Brain microvascular endothelial cell (primary cell): Measurements from ENCODE around the gene GGTLC1.
A peak's percentile ranks its signal among the peaks of the same experiment; 100 is the strongest.

Source experiments
- DNase-seq: peaks from one replicate; pipeline ENCODE4 v3.0.0-alpha.2; 2020
- H3K27ac ChIP-seq: fragments of 250-450 bp; sonication (Bioruptor Pico); 2 replicates; pipeline ENCODE4 v1.5.1; 2020; ENCODE audit warnings: mild to moderate bottlenecking, moderate library complexity
- H3K27me3 ChIP-seq: fragments of 250-450 bp; sonication (Bioruptor Pico); replicated peaks from 2 replicates; pipeline ENCODE4 v1.5.1; 2020; ENCODE audit warnings: mild to moderate bottlenecking
- H3K36me3 ChIP-seq: fragments of 250-450 bp; sonication (Bioruptor Pico); replicated peaks from 2 replicates; pipeline ENCODE4 v1.5.1; 2020; ENCODE audit warnings: mild to moderate bottlenecking
- H3K4me3 ChIP-seq: 2 replicates; pipeline ENCODE4 v1.5.1; 2011; ENCODE audit warnings: low read depth, mild to moderate bottlenecking, control low read depth, low read length, moderate library complexity
- CTCF ChIP-seq: IDR thresholded peaks from 2 replicates; pipeline ENCODE4 v1.5.1; 2011; ENCODE audit warnings: low read depth, mild to moderate bottlenecking, moderate library complexity, low read length, control low read depth, inconsistent platforms; ENCODE audit errors: missing control alignments
- in situ Hi-C: cut with HindIII; loops from 2 replicates; pipeline ENCODE4 v1.10.0; 2017; ENCODE audit warnings: low sequenced_read_pairs, low pct_ligation_motif_present

Gene GGTLC1

DNA sequence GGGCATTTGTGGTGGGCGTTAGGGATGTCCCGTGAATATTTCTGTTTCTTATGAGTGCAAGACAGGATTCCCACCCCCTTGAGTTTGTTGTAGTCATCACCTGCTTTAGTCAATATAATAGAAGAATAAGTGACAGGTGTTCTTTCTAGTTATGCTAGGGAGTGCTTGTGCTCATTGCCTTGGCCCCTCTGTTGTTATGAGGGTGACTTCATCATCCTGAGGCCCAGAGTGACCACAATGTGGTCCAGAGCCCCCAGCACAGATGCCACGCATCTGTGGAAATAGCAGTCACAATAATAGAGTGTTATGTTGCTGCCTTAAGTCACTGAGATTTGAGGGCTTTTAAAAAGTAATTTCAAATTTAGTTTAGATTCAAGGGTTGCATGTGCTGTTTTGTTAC, 42.4 kb downstream of the GGTLC1 start:
- Histone ChIP-seq H3K36me3 (no peaks in the 10 kb centered on the region), H3K27me3 (no peaks in the 10 kb centered on the region), H3K4me3 (no peak overlapping the region), H3K27ac (no peak overlapping the region)
- DNase-seq: no peak
- TF ChIP-seq CTCF: no peak
- in situ Hi-C loops: no loop called here

- Histone ChIP-seq H3K27ac (no peak overlapping the region), H3K4me3 (no peak overlapping the region), H3K36me3 (no peaks in the 10 kb centered on the region), H3K27me3 (no peaks in the 10 kb centered on the region)
- no peak for TF ChIP-seq CTCF
- DNase-seq: no peak
- in situ Hi-C loops: no loop called here
These were observed 45.3 kb downstream of the GGTLC1 start for GRCh38 chr20:23943304-23943703.

GRCh38 chr20:23939641-23940040, 48.9 kb downstream of the GGTLC1 start:
- TF ChIP-seq CTCF: no peak
- H3K27me3 ChIP-seq: no peaks in the 10 kb centered on the region
- no peak overlapping the region for H3K27ac ChIP-seq
- in situ Hi-C loops: no loop called here
- H3K4me3 ChIP-seq: no peak overlapping the region
- DNase-seq: no peak
- no peaks in the 10 kb centered on the region for H3K36me3 ChIP-seq

GRCh38 chr20:23939063-23939462, 49.5 kb downstream of the GGTLC1 start:
- no peak for DNase-seq
- no peak overlapping the region for H3K27ac ChIP-seq
- H3K27me3 ChIP-seq: no peaks in the 10 kb centered on the region
- no peak overlapping the region for H3K4me3 ChIP-seq
- H3K36me3 ChIP-seq: no peaks in the 10 kb centered on the region
- in situ Hi-C loops: no loop called here
- TF ChIP-seq CTCF: no peak

GRCh38 chr20:23938118-23938438, 50.5 kb downstream of the GGTLC1 start:
- no peak overlapping the region for H3K4me3 ChIP-seq
- H3K27ac ChIP-seq: no peak overlapping the region
- DNase-seq: no peak
- in situ Hi-C loops: no loop called here
- no peak for TF ChIP-seq CTCF
- H3K27me3 ChIP-seq: no peaks in the 10 kb centered on the region
- no peaks in the 10 kb centered on the region for H3K36me3 ChIP-seq

GRCh38 chr20:23937303-23938117, 51.1 kb downstream of the GGTLC1 start:
- Histone ChIP-seq H3K27ac (no peak overlapping the region), H3K4me3 (no peak overlapping the region), H3K36me3 (no peaks in the 10 kb centered on the region), H3K27me3 (no peaks in the 10 kb centered on the region)
- peak; percentile 81 for TF ChIP-seq CTCF
- in situ Hi-C loops: no loop called here
- DNase-seq: peak; percentile 60
